Right kidney (tissue), 1 donor: ENCODE measurements around the gene DENND1B.

ENCODE experiments used
- DNase-seq: peaks from one replicate; pipeline ENCODE4 v3.0.0-alpha.2; 2016

The DENND1B gene

GRCh38 chr1:197465528-197466327 lies 309.6 kb downstream of the DENND1B start:
- no peak for DNase-seq

GRCh38 chr1:197464044-197464443 lies 311.2 kb downstream of the DENND1B start:
- DNase-seq, result peak; percentile 19

GRCh38 chr1:197463142-197463541 lies 312.1 kb downstream of the DENND1B start:
- DNase-seq, result no peak

GRCh38 chr1:197462539-197462938 lies 312.7 kb downstream of the DENND1B start:
- no peak for DNase-seq
